ENCODE measurements around the gene NKIRAS1.
A peak's percentile ranks its signal among the peaks of the same experiment; 100 is the strongest.

The NKIRAS1 gene

GRCh38 chr3:23867400-23867799, 49.4 kb downstream of the NKIRAS1 start:
- no peak for DNase-seq
- no peak overlapping the region for H3K27ac ChIP-seq (ENCODE audit: low read depth, low read length)
- no peaks in the 10 kb centered on the region for H3K27me3 ChIP-seq (ENCODE audit: insufficient read depth, low read length, poor library complexity)
- no peak overlapping the region for H2BK120ac ChIP-seq (ENCODE audit: low read depth, low read length)
- no peak overlapping the region for H4K8ac ChIP-seq (ENCODE audit: low read depth, low read length)
- no peak overlapping the region for H3K23ac ChIP-seq (ENCODE audit: low read length)
- no peak overlapping the region for H3K9ac ChIP-seq (ENCODE audit: low read length)
- H2BK15ac ChIP-seq (replicated peaks; ENCODE audit: low read depth), result no peak overlapping the region
- H4K5ac ChIP-seq (ENCODE audit: low read length), result no peak overlapping the region
- no peak overlapping the region for H3K4me3 ChIP-seq (ENCODE audit: low read length)
- H2AK5ac ChIP-seq (ENCODE audit: low read length), result no peak overlapping the region
- H3K56ac ChIP-seq (ENCODE audit: low read length), result no peak overlapping the region
- no peaks in the 10 kb centered on the region for H3K36me3 ChIP-seq (ENCODE audit: control insufficient read depth, insufficient read depth, low read length)
- peaks cover 14% of the 10 kb centered on the region for H3K79me2 ChIP-seq (ENCODE audit: control insufficient read depth, insufficient read depth, low read length)
- H3K18ac ChIP-seq (ENCODE audit: low read length), result no peak overlapping the region
- H3K4me2 ChIP-seq (ENCODE audit: low read length), result no peak overlapping the region
- peaks cover 3% of the 10 kb centered on the region for H3K4me1 ChIP-seq (ENCODE audit: control insufficient read depth, low read depth, low read length)
- no peak overlapping the region for H3K4ac ChIP-seq (ENCODE audit: low read depth, low read length)
- H2BK5ac ChIP-seq (ENCODE audit: low read length), result no peak overlapping the region
- H3K79me1 ChIP-seq (ENCODE audit: low read length), result peaks cover 8% of the 10 kb centered on the region
- no CpG with 5 or more reads among the region's 1 CpG for WGBS (ENCODE audit: extremely low coverage, insufficient coverage, low lambda C conversion rate)

- no peak overlapping the region for H4K5ac ChIP-seq (ENCODE audit: low read length)
- peak; percentile 88 for DNase-seq
Measured at GRCh38 chr3:23865595-23866396, 51.0 kb downstream of the NKIRAS1 start.

DNA sequence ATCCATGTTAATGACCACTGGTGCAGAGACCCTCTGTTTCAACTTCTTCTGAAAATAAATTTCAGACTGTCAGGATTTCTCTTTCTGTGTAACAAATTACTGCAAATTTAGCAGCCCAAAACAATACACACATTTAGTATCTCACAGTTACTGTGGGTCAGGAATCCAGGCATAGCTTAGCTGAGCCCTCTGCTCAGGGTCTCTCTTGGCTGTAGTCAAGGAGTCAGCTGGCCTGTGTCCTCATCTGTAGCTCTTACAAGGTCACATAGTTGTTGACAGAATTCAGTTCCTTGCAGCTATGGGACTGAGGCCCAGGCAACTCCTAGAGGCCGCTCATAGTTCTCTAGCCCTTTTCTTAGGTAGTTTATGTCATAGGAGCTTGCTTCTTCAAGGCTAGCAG, 51.9 kb downstream of the NKIRAS1 start:
- no peak overlapping the region for H3K27ac ChIP-seq (ENCODE audit: low read depth, low read length)
- DNase-seq, result no peak

More at GRCh38 chr3:23865595-23866396, 51.0 kb downstream of the NKIRAS1 start:
- H3K79me2 ChIP-seq (ENCODE audit: control insufficient read depth, insufficient read depth, low read length), result peaks cover 21% of the 10 kb centered on the region
- no peak overlapping the region for H3K23ac ChIP-seq (ENCODE audit: low read length)
- H4K8ac ChIP-seq (ENCODE audit: low read depth, low read length), result no peak overlapping the region
- no peak overlapping the region for H3K18ac ChIP-seq (ENCODE audit: low read length)
- no peaks in the 10 kb centered on the region for H3K36me3 ChIP-seq (ENCODE audit: control insufficient read depth, insufficient read depth, low read length)
- no peak overlapping the region for H2BK15ac ChIP-seq (replicated peaks; ENCODE audit: low read depth)
- H2AK5ac ChIP-seq (ENCODE audit: low read length), result no peak overlapping the region
- H3K4me3 ChIP-seq (ENCODE audit: low read length), result no peak overlapping the region
- H3K79me1 ChIP-seq (ENCODE audit: low read length), result peaks cover 12% of the 10 kb centered on the region
- H3K27ac ChIP-seq (ENCODE audit: low read depth, low read length), result no peak overlapping the region
- peak overlapping the region; percentile 9 for H3K9ac ChIP-seq (ENCODE audit: low read length)
- no peak overlapping the region for H3K4ac ChIP-seq (ENCODE audit: low read depth, low read length)
- no peak overlapping the region for H3K56ac ChIP-seq (ENCODE audit: low read length)
- WGBS (ENCODE audit: extremely low coverage, insufficient coverage, low lambda C conversion rate), result no CpG with 5 or more reads among the region's 6 CpGs
- no peak overlapping the region for H2BK120ac ChIP-seq (ENCODE audit: low read depth, low read length)
- H3K4me2 ChIP-seq (ENCODE audit: low read length), result no peak overlapping the region
- H3K27me3 ChIP-seq (ENCODE audit: insufficient read depth, low read length, poor library complexity), result no peaks in the 10 kb centered on the region
- H3K4me1 ChIP-seq (ENCODE audit: control insufficient read depth, low read depth, low read length), result peaks cover 3% of the 10 kb centered on the region
- no peak overlapping the region for H2BK5ac ChIP-seq (ENCODE audit: low read length)

DNA sequence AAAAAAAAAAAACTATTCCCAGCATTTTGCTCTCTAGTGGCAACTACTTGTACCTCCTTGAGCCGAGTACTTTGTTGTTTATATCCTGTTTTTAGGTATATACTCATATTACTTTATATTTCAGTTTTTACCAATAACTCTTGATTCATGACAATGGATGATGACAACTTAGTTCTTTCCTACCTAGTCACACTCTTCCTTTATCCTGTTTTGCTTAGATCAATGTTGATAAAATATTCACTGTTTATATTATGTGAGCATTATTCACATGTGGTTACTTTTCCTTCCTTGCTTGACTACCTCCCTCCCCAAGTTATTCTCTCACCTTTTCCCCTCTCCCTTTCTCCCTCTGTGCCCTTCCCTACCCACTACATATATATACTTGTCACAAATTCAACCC, 53.7 kb downstream of the NKIRAS1 start:
- Histone ChIP-seq H2BK15ac (replicated peaks; ENCODE audit: low read depth) (no peak overlapping the region), H3K4me1 (ENCODE audit: control insufficient read depth, low read depth, low read length) (peaks cover 3% of the 10 kb centered on the region), H2BK120ac (ENCODE audit: low read depth, low read length) (no peak overlapping the region), H2BK5ac (ENCODE audit: low read length) (no peak overlapping the region), H3K27ac (ENCODE audit: low read depth, low read length) (no peak overlapping the region), H3K18ac (ENCODE audit: low read length) (no peak overlapping the region), H3K9ac (ENCODE audit: low read length) (no peak overlapping the region), H4K8ac (ENCODE audit: low read depth, low read length) (no peak overlapping the region), H4K5ac (ENCODE audit: low read length) (no peak overlapping the region), H3K79me1 (ENCODE audit: low read length) (peaks cover 14% of the 10 kb centered on the region), H3K36me3 (ENCODE audit: control insufficient read depth, insufficient read depth, low read length) (no peaks in the 10 kb centered on the region), H3K4me3 (ENCODE audit: low read length) (no peak overlapping the region), H3K56ac (ENCODE audit: low read length) (no peak overlapping the region), H2AK5ac (ENCODE audit: low read length) (no peak overlapping the region), H3K4ac (ENCODE audit: low read depth, low read length) (no peak overlapping the region), H3K23ac (ENCODE audit: low read length) (no peak overlapping the region), H3K4me2 (ENCODE audit: low read length) (no peak overlapping the region), H3K79me2 (ENCODE audit: control insufficient read depth, insufficient read depth, low read length) (peaks cover 28% of the 10 kb centered on the region), H3K27me3 (ENCODE audit: insufficient read depth, low read length, poor library complexity) (no peaks in the 10 kb centered on the region)
- WGBS (ENCODE audit: extremely low coverage, insufficient coverage, low lambda C conversion rate), result no CpG with 5 or more reads among the region's 1 CpG
- no peak for DNase-seq

More for the DNA sequence above, 51.9 kb downstream of the NKIRAS1 start:
- Histone ChIP-seq H4K8ac (ENCODE audit: low read depth, low read length) (no peak overlapping the region), H2BK120ac (ENCODE audit: low read depth, low read length) (no peak overlapping the region), H3K56ac (ENCODE audit: low read length) (no peak overlapping the region), H3K36me3 (ENCODE audit: control insufficient read depth, insufficient read depth, low read length) (no peaks in the 10 kb centered on the region), H4K5ac (ENCODE audit: low read length) (no peak overlapping the region), H3K18ac (ENCODE audit: low read length) (no peak overlapping the region), H3K23ac (ENCODE audit: low read length) (no peak overlapping the region), H2AK5ac (ENCODE audit: low read length) (no peak overlapping the region), H3K4ac (ENCODE audit: low read depth, low read length) (no peak overlapping the region), H3K4me3 (ENCODE audit: low read length) (no peak overlapping the region), H2BK15ac (replicated peaks; ENCODE audit: low read depth) (no peak overlapping the region), H3K4me1 (ENCODE audit: control insufficient read depth, low read depth, low read length) (peaks cover 3% of the 10 kb centered on the region), H3K9ac (ENCODE audit: low read length) (no peak overlapping the region), H2BK5ac (ENCODE audit: low read length) (no peak overlapping the region), H3K79me1 (ENCODE audit: low read length) (peaks cover 12% of the 10 kb centered on the region), H3K79me2 (ENCODE audit: control insufficient read depth, insufficient read depth, low read length) (peaks cover 22% of the 10 kb centered on the region), H3K4me2 (ENCODE audit: low read length) (no peak overlapping the region), H3K27me3 (ENCODE audit: insufficient read depth, low read length, poor library complexity) (no peaks in the 10 kb centered on the region)
- WGBS (ENCODE audit: extremely low coverage, insufficient coverage, low lambda C conversion rate), result no CpG with 5 or more reads among the region's 1 CpG

GRCh38 chr3:23861689-23862088, 55.1 kb downstream of the NKIRAS1 start:
- no CpG with 5 or more reads among the region's 9 CpGs for WGBS (ENCODE audit: extremely low coverage, insufficient coverage, low lambda C conversion rate)
- DNase-seq, result no peak
- H2AK5ac ChIP-seq (ENCODE audit: low read length), result no peak overlapping the region

More at GRCh38 chr3:23861689-23862088, 55.1 kb downstream of the NKIRAS1 start:
- Histone ChIP-seq H3K4ac (ENCODE audit: low read depth, low read length) (no peak overlapping the region), H2BK5ac (ENCODE audit: low read length) (no peak overlapping the region), H2BK120ac (ENCODE audit: low read depth, low read length) (no peak overlapping the region), H2BK15ac (replicated peaks; ENCODE audit: low read depth) (no peak overlapping the region), H3K4me3 (ENCODE audit: low read length) (no peak overlapping the region), H3K79me2 (ENCODE audit: control insufficient read depth, insufficient read depth, low read length) (peaks cover 33% of the 10 kb centered on the region), H3K23ac (ENCODE audit: low read length) (no peak overlapping the region), H3K56ac (ENCODE audit: low read length) (no peak overlapping the region), H4K8ac (ENCODE audit: low read depth, low read length) (no peak overlapping the region), H3K27me3 (ENCODE audit: insufficient read depth, low read length, poor library complexity) (no peaks in the 10 kb centered on the region), H3K4me1 (ENCODE audit: control insufficient read depth, low read depth, low read length) (peaks cover 3% of the 10 kb centered on the region), H3K9ac (ENCODE audit: low read length) (no peak overlapping the region), H3K79me1 (ENCODE audit: low read length) (peaks cover 15% of the 10 kb centered on the region), H3K18ac (ENCODE audit: low read length) (no peak overlapping the region), H3K4me2 (ENCODE audit: low read length) (no peak overlapping the region), H4K5ac (ENCODE audit: low read length) (no peak overlapping the region), H3K27ac (ENCODE audit: low read depth, low read length) (no peak overlapping the region), H3K36me3 (ENCODE audit: control insufficient read depth, insufficient read depth, low read length) (no peaks in the 10 kb centered on the region)

Measured in mesendoderm (in vitro differentiated cells).